ENCODE data around the gene CDC7. TPM values are rescaled to one million over a fixed set of nuclear protein-coding genes. Genes with fewer than 3 reads are reported as not detected.
"Not testable (repeated sequence)": the region's sequence is repeated elsewhere in the genome, so short reads cannot be mapped to it uniquely, and the experiment has no call there.

The CDC7 gene
- polyA plus RNA-seq, 2 donors, result 2.8 to 4.9 TPM

DNA sequence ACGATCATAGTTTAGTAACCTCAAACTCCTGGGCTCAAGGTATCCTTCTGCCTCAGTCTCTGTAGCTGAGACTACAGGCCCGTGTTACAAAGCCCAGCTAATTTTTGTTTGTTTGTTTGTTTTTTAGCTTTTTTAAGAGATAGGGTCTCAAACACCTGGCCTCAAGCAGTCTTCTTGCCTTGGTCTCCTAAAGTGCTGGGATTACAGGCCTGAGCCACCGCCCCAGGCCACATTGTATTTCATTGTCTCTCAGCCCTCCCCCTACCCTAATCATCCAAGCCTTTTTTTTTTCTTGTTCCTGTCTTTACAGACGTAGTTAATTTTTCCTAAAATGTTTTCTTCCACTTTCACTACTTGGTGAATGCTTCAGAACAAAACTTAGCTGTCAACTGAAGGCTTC is 5.4 kb downstream of the CDC7 start:
- no peak overlapping the region for H3K4me3 ChIP-seq (ENCODE audit: low read depth in 1 of 2, low read length in 2 of 2)
- H3K9me3 ChIP-seq (ENCODE audit: control insufficient read depth in 2 of 2, insufficient read depth in 1 of 2, low read depth in 1 of 2, low read length in 1 of 2), result no peaks in the 10 kb centered on the region
- WGBS, 2 donors, result 81 to 88% methylated on average over 4 of the region's 4 CpGs
- no peaks in the 10 kb centered on the region for H3K36me3 ChIP-seq (ENCODE audit: control insufficient read depth in 2 of 2, insufficient read depth in 2 of 2, low read length in 1 of 2)
- no peaks in the 10 kb centered on the region for H3K27me3 ChIP-seq (ENCODE audit: control insufficient read depth in 1 of 2, insufficient read depth in 2 of 2, low read length in 2 of 2)
- no peak overlapping the region for H3K27ac ChIP-seq (ENCODE audit: low read depth in 2 of 2, low read length in 1 of 2)
- H3K4me1 ChIP-seq (ENCODE audit: control insufficient read depth in 2 of 2, insufficient read depth in 2 of 2, low read length in 1 of 2), result no peaks in the 10 kb centered on the region

DNA sequence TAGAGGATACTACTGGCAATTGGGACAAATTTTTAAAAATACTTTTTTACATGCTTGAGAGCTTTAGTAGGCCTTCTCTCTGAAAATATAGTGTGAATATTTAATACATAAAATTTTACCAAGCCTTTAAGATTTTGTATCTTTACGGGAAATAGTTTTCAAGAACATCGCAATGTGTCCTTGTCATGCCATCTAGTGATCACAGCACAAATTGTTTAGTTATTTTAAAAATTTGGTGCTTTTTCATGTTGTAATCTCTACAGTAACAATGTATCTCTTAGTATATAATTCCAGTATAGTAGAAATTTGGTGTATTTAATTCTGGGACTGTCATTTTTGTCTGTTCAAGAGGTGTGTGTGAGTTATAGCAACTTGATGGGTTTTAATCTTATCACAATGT is 6.7 kb downstream of the CDC7 start:
- 91 to 96% methylated on average over 2 of the region's 2 CpGs for WGBS, 2 donors
- H3K27me3 ChIP-seq (ENCODE audit: control insufficient read depth in 1 of 2, insufficient read depth in 2 of 2, low read length in 2 of 2), result no peaks in the 10 kb centered on the region
- H3K4me1 ChIP-seq (ENCODE audit: control insufficient read depth in 2 of 2, insufficient read depth in 2 of 2, low read length in 1 of 2), result no peaks in the 10 kb centered on the region
- H3K36me3 ChIP-seq (ENCODE audit: control insufficient read depth in 2 of 2, insufficient read depth in 2 of 2, low read length in 1 of 2), result no peaks in the 10 kb centered on the region
- H3K9me3 ChIP-seq (ENCODE audit: control insufficient read depth in 2 of 2, insufficient read depth in 1 of 2, low read depth in 1 of 2, low read length in 1 of 2), result no peaks in the 10 kb centered on the region
- no peak overlapping the region for H3K4me3 ChIP-seq (ENCODE audit: low read depth in 1 of 2, low read length in 2 of 2)
- no peak overlapping the region for H3K27ac ChIP-seq (ENCODE audit: low read depth in 2 of 2, low read length in 1 of 2)

DNA sequence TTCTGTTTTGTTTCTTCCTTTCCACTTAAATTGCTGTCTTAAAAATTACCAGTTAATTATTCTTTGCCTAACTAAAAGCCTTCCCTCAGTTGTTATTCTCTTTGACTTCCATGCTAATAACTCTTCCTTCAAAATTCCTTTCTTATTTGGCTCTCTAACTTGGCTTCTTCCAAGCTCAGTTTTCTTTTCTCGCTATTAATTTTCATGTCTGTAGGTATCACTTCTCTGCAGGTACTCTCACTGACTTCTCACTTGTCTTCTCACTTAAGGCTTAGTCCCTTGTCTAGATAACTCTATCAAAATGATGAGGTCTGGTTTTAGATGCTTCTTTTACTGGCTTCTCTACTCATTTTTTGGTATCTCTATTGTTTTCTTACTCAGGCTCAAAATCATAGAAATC is 10.1 kb downstream of the CDC7 start:
- Histone ChIP-seq H3K9me3 (ENCODE audit: control insufficient read depth in 2 of 2, insufficient read depth in 1 of 2, low read depth in 1 of 2, low read length in 1 of 2) (no peaks in the 10 kb centered on the region), H3K27ac (ENCODE audit: low read depth in 2 of 2, low read length in 1 of 2) (no peak overlapping the region), H3K4me1 (ENCODE audit: control insufficient read depth in 2 of 2, insufficient read depth in 2 of 2, low read length in 1 of 2) (no peaks in the 10 kb centered on the region), H3K27me3 (ENCODE audit: control insufficient read depth in 1 of 2, insufficient read depth in 2 of 2, low read length in 2 of 2) (no peaks in the 10 kb centered on the region), H3K36me3 (ENCODE audit: control insufficient read depth in 2 of 2, insufficient read depth in 2 of 2, low read length in 1 of 2) (no peaks in the 10 kb centered on the region), H3K4me3 (ENCODE audit: low read depth in 1 of 2, low read length in 2 of 2) (no peak overlapping the region)
- WGBS, 2 donors, result 93 to 95% methylated on average over 1 of the region's 1 CpG

DNA sequence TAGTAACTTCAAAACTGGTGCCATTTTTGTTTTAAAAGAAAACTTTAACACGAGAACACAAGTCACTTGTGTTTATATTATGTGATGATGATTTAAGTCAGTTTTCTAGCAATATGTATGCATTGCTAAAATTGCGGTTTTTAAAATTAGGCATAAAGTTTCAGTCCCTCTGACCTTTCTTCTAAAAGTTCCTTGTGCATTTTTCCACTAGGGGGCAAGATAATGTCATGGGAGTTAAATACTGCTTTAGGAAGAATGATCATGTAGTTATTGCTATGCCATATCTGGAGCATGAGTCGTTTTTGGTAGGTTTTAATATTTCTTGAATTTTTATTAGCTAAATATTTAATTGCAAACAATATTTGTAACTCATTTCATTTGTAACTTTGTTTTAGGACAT is 10.7 kb downstream of the CDC7 start:
- no peak overlapping the region for H3K4me3 ChIP-seq (ENCODE audit: low read depth in 1 of 2, low read length in 2 of 2)
- no peaks in the 10 kb centered on the region for H3K9me3 ChIP-seq (ENCODE audit: control insufficient read depth in 2 of 2, insufficient read depth in 1 of 2, low read depth in 1 of 2, low read length in 1 of 2)
- H3K4me1 ChIP-seq (ENCODE audit: control insufficient read depth in 2 of 2, insufficient read depth in 2 of 2, low read length in 1 of 2), result no peaks in the 10 kb centered on the region
- 27 to 33% methylated on average over 3 of the region's 3 CpGs for WGBS, 2 donors
- H3K27ac ChIP-seq (ENCODE audit: low read depth in 2 of 2, low read length in 1 of 2), result no peak overlapping the region
- no peaks in the 10 kb centered on the region for H3K27me3 ChIP-seq (ENCODE audit: control insufficient read depth in 1 of 2, insufficient read depth in 2 of 2, low read length in 2 of 2)
- no peaks in the 10 kb centered on the region for H3K36me3 ChIP-seq (ENCODE audit: control insufficient read depth in 2 of 2, insufficient read depth in 2 of 2, low read length in 1 of 2)

DNA sequence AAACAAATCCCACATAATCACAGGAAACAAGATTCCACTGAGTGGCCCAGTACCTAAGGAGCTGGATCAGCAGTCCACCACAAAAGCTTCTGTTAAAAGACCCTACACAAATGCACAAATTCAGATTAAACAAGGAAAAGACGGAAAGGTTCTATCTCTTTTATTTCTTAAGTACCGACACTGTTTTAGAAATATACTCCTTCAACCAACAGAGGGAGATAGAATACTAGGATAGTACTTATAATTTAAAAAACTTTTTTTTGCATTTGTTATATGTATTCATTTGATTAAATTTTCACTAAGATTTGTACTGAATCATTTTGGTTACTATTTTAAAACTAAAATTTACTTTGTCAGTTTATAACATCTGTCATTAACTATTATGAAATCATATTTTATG is 12.5 kb downstream of the CDC7 start:
- WGBS, 2 donors, result 57 to 59% methylated on average over 2 of the region's 2 CpGs
- H3K27ac ChIP-seq (ENCODE audit: low read depth in 2 of 2, low read length in 1 of 2), result no peak overlapping the region
- no peaks in the 10 kb centered on the region for H3K27me3 ChIP-seq (ENCODE audit: control insufficient read depth in 1 of 2, insufficient read depth in 2 of 2, low read length in 2 of 2)
- no peaks in the 10 kb centered on the region for H3K9me3 ChIP-seq (ENCODE audit: control insufficient read depth in 2 of 2, insufficient read depth in 1 of 2, low read depth in 1 of 2, low read length in 1 of 2)
- H3K4me3 ChIP-seq (ENCODE audit: low read depth in 1 of 2, low read length in 2 of 2), result no peak overlapping the region
- H3K36me3 ChIP-seq (ENCODE audit: control insufficient read depth in 2 of 2, insufficient read depth in 2 of 2, low read length in 1 of 2), result no peaks in the 10 kb centered on the region
- no peaks in the 10 kb centered on the region for H3K4me1 ChIP-seq (ENCODE audit: control insufficient read depth in 2 of 2, insufficient read depth in 2 of 2, low read length in 1 of 2)

DNA sequence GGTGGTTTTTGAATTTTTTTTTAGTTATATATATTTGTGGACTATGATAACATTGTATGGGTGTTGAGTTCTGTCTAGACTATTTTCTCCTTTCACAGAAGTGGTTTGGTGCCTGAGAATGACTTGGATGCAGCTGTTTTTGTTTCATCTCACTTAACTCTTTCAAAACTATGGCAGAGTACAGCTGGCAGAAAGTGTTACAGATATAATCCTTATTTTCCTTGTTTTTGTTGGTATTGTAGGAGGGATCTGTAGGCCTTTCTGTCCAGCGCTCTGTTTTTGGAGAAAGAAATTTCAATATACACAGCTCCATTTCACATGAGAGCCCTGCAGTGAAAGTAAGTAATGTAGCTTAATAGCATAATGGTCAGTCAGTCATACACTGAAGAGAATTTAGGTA is 13.1 kb downstream of the CDC7 start:
- H3K27ac ChIP-seq (ENCODE audit: low read depth in 2 of 2, low read length in 1 of 2), result no peak overlapping the region
- no peaks in the 10 kb centered on the region for H3K9me3 ChIP-seq (ENCODE audit: control insufficient read depth in 2 of 2, insufficient read depth in 1 of 2, low read depth in 1 of 2, low read length in 1 of 2)
- H3K4me1 ChIP-seq (ENCODE audit: control insufficient read depth in 2 of 2, insufficient read depth in 2 of 2, low read length in 1 of 2), result no peaks in the 10 kb centered on the region
- H3K4me3 ChIP-seq (ENCODE audit: low read depth in 1 of 2, low read length in 2 of 2), result no peak overlapping the region
- WGBS, 2 donors, result 90 to 96% methylated on average over 1 of the region's 1 CpG
- no peaks in the 10 kb centered on the region for H3K27me3 ChIP-seq (ENCODE audit: control insufficient read depth in 1 of 2, insufficient read depth in 2 of 2, low read length in 2 of 2)
- no peaks in the 10 kb centered on the region for H3K36me3 ChIP-seq (ENCODE audit: control insufficient read depth in 2 of 2, insufficient read depth in 2 of 2, low read length in 1 of 2)

DNA sequence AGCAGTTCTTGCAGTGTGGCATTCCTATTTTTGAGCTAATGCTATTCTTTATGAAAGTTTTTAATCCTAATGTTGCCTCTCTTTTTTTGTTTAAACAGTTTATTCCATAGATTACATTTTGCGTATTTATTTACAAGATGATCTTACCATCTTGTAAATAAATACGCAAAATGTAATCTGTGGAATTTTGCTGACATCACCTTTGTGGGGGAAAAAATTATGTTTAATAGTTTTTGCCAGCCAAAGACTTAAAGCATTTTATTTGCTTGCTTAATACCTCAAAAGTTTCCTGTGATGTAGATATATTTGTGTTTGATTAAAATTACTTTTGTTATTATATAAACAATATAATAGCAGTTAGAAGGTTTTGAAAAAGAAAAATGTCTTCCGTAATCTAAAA is 15.3 kb downstream of the CDC7 start:
- H3K4me3 ChIP-seq (ENCODE audit: low read depth in 1 of 2, low read length in 2 of 2), result no peak overlapping the region
- H3K27ac ChIP-seq (ENCODE audit: low read depth in 2 of 2, low read length in 1 of 2), result no peak overlapping the region
- H3K36me3 ChIP-seq (ENCODE audit: control insufficient read depth in 2 of 2, insufficient read depth in 2 of 2, low read length in 1 of 2), result no peaks in the 10 kb centered on the region
- no peaks in the 10 kb centered on the region for H3K27me3 ChIP-seq (ENCODE audit: control insufficient read depth in 1 of 2, insufficient read depth in 2 of 2, low read length in 2 of 2)
- no peaks in the 10 kb centered on the region for H3K4me1 ChIP-seq (ENCODE audit: control insufficient read depth in 2 of 2, insufficient read depth in 2 of 2, low read length in 1 of 2)
- no peaks in the 10 kb centered on the region for H3K9me3 ChIP-seq (ENCODE audit: control insufficient read depth in 2 of 2, insufficient read depth in 1 of 2, low read depth in 1 of 2, low read length in 1 of 2)
- WGBS, 2 donors, result 95 to 96% methylated on average over 3 of the region's 3 CpGs

DNA sequence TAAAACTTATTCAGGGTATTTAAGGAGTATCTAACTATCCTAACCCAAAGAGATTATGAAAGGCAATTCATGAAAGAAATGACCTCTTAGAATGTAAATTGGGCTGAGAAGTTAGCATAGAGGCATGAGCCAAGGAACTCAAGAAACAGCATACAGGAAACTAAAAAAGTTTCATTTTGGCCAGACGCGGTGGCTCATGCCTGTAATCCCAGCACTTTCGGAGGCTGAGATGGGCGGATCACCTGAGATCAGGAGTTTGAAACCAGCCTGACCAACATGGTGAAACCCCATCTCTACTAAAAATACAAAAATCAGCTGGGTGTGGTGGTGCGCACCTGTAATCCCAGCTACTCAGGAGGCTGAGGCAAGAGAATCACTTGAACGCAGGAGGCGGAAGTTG is 16.0 kb downstream of the CDC7 start:
- 87 to 92% methylated on average over 7 of the region's 7 CpGs for WGBS, 2 donors
- not testable (repeated sequence) for H3K4me3 ChIP-seq (ENCODE audit: low read depth in 1 of 2, low read length in 2 of 2); H3K9me3 ChIP-seq (ENCODE audit: control insufficient read depth in 2 of 2, insufficient read depth in 1 of 2, low read depth in 1 of 2, low read length in 1 of 2); H3K27me3 ChIP-seq (ENCODE audit: control insufficient read depth in 1 of 2, insufficient read depth in 2 of 2, low read length in 2 of 2); H3K36me3 ChIP-seq (ENCODE audit: control insufficient read depth in 2 of 2, insufficient read depth in 2 of 2, low read length in 1 of 2); H3K4me1 ChIP-seq (ENCODE audit: control insufficient read depth in 2 of 2, insufficient read depth in 2 of 2, low read length in 1 of 2); H3K27ac ChIP-seq (ENCODE audit: low read depth in 2 of 2, low read length in 1 of 2)

DNA sequence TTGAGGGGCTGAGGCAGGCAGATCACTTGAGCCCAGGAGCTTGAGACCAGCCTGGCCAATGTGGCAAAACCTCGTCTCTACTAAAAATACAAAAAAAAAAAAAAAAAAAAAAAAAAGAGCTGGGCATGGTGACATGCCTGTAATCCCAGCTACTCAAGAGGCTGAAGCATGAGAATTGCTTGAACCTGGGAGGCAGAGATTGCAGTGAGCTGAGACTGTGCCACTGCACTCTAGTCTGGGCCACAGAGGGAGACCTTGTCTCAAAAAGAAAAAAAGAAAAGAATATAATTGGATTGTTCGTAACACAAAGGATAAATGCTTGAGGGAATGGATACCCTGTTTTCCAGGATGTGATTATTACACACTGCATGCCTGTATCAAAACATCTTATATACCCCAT is 18.5 kb downstream of the CDC7 start:
- H3K27me3 ChIP-seq (ENCODE audit: control insufficient read depth in 1 of 2, insufficient read depth in 2 of 2, low read length in 2 of 2); H3K27ac ChIP-seq (ENCODE audit: low read depth in 2 of 2, low read length in 1 of 2); H3K36me3 ChIP-seq (ENCODE audit: control insufficient read depth in 2 of 2, insufficient read depth in 2 of 2, low read length in 1 of 2); H3K9me3 ChIP-seq (ENCODE audit: control insufficient read depth in 2 of 2, insufficient read depth in 1 of 2, low read depth in 1 of 2, low read length in 1 of 2); H3K4me1 ChIP-seq (ENCODE audit: control insufficient read depth in 2 of 2, insufficient read depth in 2 of 2, low read length in 1 of 2); H3K4me3 ChIP-seq (ENCODE audit: low read depth in 1 of 2, low read length in 2 of 2): not testable (repeated sequence)
- WGBS, 2 donors, result 61 to 83% methylated on average over 2 of the region's 2 CpGs

DNA sequence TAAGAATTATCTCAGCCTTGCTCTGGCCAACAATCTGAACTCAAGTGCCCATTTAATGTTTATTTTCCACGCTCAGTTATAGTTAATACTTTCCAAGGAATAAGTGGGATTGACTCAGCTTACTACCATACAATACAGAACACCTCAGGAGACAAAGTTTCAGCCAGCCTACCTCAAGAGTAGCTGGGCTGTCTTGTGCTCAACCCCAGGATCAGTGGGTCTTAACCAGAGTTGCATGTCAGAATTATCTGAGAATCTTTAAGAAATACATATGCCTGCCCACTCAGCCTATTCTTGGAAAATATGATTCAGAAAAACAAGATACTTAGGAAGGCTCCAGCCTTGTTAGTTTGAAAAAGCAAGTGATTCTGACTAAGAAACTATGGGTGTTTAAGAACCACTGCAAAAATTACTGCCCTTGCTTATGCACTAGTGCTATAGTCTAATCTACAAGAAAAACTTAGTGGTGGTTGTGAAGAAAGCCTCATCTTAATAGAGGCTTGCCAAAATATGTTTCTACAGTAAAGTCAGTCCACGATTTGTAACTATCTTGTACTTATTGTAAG is 20.4 kb downstream of the CDC7 start:
- Histone ChIP-seq H3K4me1 (ENCODE audit: control insufficient read depth in 2 of 2, insufficient read depth in 2 of 2, low read length in 1 of 2) (no peaks in the 10 kb centered on the region), H3K27ac (ENCODE audit: low read depth in 2 of 2, low read length in 1 of 2) (no peak overlapping the region), H3K4me3 (ENCODE audit: low read depth in 1 of 2, low read length in 2 of 2) (no peak overlapping the region), H3K9me3 (ENCODE audit: control insufficient read depth in 2 of 2, insufficient read depth in 1 of 2, low read depth in 1 of 2, low read length in 1 of 2) (no peaks in the 10 kb centered on the region), H3K36me3 (ENCODE audit: control insufficient read depth in 2 of 2, insufficient read depth in 2 of 2, low read length in 1 of 2) (no peaks in the 10 kb centered on the region), H3K27me3 (ENCODE audit: control insufficient read depth in 1 of 2, insufficient read depth in 2 of 2, low read length in 2 of 2) (no peaks in the 10 kb centered on the region)
- WGBS, 2 donors, result 67 to 80% methylated on average over 2 of the region's 2 CpGs
